ENCODE results near the gene ABAT.

Gene ABAT

DNA sequence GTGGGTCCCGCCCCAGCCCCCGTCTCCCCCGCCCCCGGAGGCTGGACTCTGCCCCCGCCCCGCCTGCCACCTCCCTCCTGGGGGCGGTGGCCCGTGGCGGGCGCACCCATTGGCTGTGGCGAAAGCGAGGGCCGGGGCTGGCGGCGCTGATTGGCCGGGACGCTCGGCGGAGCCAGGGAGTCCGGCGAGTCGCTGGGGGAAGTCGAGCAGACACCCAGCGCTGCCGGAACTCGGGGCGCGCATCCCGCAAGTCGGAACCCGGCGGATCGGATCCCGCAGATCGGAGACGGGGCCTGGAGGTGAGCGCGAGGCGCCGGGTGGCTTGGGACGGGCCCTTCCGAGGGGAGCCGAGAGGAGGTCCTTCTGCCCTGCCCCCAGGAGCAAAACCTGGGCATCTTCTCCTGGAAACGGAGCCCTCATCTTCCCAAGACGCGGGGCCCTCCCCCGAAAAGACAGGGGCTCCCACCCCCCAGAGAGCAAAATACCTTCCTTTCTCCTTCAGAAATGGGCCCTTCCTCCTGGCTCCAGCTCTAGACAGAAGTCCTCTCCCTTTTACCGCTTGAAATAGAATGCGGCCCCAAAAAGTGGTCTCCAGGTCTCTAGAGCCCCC lies at the start of gene ABAT:
TSS of gene ABAT (plus strand) at position 205 of the 610 bp plus-strand sequence. CDS start 61,123 bp downstream, outside the sequence.
- no peak for DNase-seq (ENCODE audit: low read depth)

DNA sequence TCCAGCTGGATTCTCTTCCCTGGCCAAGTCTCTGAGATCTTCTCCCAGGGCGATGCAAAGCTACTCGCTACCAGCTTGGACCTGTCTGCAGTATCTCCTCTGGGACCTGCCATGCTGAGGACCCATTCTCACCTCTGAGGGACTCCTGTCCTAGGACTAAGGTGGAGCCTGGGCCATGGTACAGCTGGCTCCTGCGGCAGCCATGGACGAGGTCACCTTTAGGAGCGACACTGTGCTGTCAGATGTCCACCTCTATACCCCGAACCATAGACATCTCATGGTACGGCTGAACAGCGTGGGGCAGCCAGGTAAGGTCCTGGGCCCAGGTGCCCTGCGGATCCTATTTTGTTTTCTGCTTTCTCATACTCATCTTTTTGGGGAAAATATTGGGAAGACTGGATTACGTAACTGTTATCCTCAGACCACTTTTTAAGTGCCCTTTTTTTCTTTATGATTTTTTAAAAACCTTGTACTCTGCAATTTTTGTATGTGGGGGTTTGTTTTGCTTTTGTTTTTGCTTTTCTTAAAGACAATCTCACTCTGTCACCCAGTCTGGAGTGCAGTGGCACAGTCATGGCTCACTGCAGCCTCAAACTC lies 48.8 kb upstream of the ABAT start:
- no peak for DNase-seq (ENCODE audit: low read depth)

DNA sequence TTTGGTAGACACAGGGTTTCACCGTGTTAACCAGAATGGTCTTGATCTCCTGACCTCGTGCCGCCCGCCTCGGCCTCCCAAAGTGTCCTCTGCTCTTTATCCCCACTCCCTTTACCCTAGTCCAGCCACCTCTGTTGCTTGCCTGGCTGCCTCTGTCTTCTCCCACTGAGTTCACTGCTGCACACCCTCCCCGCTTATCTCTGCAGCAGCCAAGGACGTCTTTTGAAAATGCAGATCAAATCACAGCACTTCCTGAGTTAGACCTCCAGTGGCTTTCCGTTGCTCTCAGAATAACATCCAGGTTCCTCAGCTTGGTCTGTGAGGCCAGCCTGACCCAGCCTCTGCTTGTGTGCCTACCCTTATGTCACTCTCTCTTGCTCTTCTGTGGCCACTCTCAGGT lies 47.5 kb upstream of the ABAT start:
- DNase-seq (ENCODE audit: low read depth): no peak

DNA sequence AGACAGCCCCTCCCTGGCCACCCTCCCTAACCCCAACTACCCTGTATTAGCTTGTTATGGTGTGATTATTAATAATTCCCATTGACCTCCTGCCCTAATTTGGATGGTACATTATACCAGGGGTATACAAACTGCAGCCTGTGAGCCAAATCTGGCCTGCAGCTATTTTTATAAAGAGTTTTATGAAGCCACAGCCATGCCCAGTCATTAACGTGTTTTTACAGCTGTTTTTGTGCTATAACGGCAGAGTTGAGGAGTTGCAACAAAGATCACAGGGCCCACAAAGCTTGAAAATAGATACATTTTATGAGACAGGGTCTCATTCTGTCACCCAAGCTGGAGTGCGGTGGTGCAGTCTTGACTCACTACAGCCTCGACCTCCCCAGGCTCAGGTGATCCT lies 47.0 kb upstream of the ABAT start:
- no peak for DNase-seq (ENCODE audit: low read depth)

DNA sequence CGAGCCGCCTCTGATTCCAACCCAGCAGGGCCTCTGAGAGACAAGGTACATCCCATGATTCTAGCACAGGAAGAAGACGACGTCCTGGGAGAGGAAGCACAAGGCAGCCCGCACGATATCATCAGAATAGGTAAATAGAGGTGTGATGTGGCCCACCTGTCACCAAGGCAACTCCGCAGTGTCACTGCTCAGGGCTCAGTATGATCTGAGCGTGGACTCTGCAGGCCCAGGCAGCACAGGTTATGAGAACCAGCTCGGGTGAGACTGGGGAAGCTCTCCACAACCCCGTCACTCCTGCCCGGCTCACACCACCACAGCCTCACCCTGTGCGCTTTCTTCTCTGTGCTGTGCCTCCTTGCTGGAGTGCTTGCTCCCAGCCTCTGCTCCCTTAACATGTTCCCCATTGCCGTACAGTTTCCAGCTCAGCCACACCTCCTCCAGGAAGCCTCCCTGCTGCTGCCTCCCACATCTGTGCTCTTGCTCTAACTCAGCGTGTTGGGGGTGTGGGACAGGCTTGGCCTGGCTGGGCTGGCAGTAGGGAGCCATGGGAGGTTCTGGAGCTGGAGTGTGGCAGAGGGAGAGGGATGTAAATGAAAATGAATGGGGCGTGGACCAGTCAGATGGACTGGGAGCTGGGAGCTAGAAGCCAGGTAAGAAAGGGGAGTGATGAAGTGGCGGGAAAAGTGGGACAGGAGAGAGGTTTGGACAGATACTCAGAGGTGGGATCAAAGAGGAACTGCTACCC lies 45.3 kb upstream of the ABAT start:
- no peak for DNase-seq (ENCODE audit: low read depth)

DNA sequence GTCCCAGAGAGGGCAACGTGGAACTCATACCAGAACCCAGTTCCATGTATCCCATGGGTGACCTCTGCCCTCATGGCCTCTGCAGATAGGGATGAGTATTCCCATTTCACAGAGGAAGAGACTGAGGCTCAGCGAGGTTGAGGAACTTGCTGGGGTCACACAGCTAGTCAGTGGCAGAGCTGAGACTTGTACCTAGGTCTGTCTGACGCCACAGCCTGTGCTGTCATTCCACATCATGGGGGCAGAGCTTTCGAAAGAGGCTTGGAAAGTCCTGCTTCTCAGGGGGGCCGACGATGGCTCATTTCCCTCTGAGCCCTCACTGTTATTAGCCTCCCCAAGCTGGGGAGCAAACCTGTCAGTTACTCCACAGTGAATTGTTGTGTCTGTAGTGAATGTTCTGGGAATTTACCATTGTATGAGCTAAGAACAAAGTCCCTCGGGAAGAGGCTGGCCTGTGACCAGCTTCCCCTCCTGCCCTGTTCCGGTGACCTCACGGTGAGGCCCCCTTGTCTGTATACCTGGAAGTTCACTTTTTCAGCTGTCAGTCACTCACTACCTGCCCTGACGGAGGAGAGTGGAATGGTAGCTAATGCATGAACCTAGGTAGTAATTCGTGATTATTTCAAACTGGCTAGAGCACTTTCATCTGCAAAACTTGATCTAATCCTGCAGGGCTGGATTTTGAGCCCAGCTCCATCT lies 44.0 kb upstream of the ABAT start:
- DNase-seq (ENCODE audit: low read depth): no peak

DNA sequence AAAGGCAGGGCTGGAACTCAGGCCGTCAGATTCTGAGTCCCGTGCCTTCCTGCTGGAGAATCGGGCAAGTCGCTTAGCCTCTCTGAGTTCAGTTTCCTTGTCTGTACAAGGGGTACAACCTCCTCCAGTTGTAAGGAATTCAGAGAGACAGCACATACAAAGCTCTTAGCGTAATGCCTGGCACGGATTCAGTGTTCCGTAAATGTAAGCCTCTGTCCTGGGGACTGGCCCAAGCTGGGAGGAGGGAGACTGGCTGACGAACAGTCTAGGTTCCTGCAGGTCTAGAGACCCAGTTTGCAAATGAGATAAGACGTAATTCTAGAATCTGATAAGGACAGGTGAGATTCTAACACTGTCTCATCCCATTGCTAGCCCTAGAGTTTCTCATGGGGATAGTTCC lies 43.0 kb upstream of the ABAT start:
- no peak for DNase-seq (ENCODE audit: low read depth)

DNA sequence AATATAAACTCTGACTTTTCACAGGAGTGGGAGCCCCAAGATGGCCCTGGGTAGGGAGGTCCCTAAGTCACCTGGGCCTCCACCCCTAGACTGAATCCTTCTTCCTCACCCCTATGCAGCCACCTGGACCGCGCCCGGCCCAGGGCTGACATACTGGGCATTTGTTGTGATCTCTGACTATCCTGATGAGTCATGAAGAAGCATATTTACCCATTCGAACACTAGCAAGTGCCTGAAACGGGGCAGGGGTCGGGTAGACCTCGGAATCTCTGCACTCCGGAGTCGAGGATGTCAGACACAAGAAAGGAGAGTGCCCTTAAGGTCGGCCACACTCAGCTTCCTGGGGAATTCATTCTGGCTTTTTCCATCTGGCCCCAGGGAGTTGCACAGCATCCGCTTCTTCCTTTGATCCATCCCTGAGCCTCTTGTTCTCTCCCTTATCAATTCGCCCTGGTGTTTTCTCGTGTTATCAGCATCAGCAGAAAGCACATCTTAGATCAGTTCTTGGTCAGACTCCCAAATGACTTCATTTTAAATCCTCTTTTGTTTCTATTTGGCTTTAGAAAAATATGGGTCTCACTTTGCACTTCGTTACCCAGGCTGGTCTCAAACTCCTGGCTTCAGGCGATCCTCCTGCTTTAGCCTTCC lies 42.5 kb upstream of the ABAT start:
- no peak for DNase-seq (ENCODE audit: low read depth)

DNA sequence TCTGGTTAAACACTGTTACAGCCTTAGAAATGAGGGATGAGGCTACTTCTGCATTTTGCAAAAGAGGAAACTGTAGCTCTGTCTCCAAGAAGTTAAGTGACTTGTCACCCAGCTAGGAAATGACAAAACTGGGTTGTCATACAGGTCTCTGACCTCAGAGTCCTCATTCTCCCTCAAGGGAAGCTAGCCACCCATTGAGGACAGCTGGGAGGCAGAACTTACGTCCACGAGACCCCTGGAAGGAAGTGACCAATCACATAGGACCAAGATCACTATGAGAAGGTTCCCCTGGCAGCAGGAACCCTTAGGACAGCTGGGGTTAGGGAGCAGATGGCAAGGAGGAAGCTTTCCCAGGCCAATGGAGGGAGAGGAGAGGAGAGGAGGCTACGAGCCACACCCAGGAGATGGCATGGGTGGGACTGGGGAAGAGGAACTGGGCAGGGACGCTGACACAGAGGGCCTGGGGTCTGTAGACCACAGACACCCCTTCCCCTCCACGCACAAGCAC lies 41.7 kb upstream of the ABAT start:
- no peak for DNase-seq (ENCODE audit: low read depth)

DNA sequence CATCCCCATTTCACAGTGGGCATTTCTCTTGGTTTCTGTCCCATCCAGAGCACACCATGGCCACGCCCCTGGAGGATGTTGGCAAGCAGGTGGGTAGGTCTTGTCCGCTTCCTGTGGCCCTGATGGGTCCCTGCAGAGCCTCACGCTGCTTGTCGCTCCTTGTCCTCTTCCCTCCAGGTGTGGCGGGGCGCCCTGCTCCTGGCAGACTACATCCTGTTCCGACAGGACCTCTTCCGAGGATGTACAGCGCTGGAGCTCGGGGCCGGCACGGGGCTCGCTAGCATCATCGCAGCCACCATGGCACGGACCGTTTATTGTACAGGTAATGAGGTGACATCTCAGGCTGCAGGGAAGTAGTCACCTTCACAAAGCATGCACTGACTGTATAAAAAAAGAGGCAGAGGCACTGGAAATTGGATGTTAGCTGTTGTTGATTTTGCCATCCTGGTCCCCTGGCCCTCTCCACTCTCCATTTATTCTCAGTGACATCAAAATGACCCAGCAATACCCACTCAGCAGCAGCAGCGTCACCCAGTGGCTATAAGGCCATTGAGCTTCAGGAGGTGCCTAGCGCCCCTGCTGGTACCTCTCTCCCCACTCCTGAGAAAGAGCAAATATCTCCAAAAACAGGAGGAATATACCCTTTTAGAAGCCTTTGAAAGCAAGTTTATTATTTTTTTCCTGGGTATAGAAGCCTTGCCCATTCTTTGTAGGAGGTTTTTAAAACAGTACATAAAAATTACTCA lies 39.3 kb upstream of the ABAT start:
- DNase-seq (ENCODE audit: low read depth): no peak

DNA sequence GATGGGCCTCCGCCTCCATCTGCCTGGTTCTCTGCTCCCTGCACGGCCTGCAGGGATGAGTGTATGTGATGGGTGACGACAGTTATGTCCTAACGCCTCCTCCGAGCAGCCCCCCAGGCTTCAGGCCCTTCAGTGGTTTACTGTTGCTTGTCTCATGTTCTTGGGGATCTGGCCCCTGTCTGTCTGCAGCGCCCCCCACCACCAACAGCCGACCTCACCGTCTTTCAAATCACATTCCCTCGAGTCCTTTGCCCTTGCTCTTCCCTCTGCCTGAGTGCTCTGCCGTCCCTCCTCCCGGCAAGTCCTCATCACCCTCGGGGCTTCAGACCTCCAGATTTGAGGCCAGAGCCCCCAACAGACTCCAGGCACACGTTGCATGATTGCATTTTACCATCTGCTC lies 34.7 kb upstream of the ABAT start:
- DNase-seq (ENCODE audit: low read depth): no peak

DNA sequence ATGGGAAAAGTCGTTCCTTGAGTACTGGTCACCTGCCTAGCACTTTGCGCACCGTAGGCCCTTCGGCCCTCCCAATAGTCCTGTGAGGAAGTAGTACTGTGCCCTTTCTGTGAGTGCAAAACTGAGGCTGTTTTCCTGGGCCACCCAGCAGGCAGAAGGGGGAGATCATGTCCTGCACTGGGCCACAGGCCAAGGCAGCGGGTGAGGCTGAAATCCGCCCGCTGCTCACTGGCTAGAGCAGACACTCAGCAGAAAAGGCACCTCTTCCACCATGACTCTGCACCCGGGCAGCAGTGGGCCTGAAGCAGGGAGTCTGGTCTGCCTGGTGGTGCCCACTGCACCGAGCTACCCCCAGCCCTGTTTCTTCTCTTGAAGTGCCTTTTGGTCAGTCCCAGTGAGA lies 32.7 kb upstream of the ABAT start:
- DNase-seq (ENCODE audit: low read depth): no peak

DNA sequence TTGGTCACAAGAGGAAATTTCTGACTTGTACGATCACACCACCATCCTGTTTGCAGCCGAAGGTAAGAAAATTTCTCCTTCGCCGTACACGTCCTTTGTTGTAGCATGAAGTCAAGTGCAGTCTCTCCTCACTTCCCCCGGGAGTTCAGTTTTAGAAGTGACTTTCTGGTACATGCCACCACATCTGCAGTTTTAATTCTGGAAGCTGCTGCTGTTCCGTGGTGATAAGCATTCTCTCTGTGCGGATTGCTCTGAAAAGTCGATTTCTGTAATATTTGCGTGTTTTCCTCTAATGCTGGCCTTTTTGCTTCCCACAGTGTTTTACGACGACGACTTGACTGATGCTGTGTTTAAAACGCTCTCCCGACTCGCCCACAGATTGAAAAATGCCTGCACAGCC lies 32.3 kb upstream of the ABAT start:
- DNase-seq (ENCODE audit: low read depth): no peak

DNA sequence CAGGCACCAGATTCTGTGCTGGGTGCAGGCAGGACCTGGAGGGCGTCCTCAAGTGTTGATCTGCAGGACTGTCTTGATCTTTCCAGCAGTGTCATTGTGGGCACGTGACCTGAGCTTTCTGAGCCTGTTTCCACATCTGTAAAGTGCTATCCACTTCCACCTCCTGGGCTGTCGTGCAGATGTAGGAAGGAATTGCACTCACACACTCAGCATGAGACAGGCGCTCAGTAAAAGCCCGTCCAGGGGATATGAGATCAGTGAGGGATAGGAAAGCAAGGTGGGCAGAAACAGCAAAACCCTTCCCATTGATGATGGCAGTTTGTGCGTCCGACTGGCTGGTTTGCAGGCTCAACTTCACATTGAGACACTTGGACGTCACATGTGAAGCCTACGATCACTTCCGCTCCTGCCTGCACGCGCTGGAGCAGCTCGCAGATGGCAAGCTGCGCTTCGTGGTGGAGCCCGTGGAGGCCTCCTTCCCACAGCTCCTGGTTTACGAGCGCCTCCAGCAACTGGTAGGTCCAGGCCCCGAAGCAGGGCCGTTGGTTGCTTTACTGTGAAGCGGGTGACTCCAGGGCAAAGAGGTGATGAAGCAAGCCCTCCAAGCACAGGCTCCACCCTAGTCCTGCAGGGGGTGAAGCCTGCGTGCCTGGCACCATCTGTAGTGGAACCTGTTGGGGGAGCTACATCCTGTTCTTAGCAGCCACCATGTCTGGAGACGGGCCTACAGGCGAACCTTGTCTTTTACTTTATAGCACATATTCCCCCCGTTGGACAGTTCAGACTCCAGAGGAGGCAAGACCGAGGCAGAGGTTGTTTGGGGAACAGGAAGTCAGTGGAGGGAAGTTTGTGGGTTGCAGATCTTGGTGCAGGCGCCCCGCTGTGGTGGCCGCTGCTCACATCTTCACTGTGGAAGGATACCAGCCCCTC lies 29.9 kb upstream of the ABAT start:
- no peak for DNase-seq (ENCODE audit: low read depth)

DNA sequence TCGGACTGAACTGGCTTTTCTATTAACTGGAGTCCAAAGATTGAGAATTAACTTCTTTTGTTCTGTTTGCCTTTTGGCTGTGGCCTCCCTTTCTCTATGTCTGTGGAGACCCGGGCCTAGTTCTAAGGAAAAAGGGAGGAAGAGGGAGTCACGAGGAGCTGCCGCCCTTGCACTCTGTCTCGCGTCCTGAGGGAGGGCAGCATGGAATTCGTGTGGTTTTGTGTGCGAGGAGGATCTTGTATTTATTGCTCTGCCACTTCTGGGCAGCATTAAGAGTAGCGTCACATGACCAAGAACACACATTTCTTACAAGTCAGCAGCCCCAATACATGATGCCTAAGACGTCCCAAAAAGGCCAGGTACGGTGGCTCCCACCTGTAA lies 29.3 kb upstream of the ABAT start:
- no peak for DNase-seq (ENCODE audit: low read depth)

DNA sequence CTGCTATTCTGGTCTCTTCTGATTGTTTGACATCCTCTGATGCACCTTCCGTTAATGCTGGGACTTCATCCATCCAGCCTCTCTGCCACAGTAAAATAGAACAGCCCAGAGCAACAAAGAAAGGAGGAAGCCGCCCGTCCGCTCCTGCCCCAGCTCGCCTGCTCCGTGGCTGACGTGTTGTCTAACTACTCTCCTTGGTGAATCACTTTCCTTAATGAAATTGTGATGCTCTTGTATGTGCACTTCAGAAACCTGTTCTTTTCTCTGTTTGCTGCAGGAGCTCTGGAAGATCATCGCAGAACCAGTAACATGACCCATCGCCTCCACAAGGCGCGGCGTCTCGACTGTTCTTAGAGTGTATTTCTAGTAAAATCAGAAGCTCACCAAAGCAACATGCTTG lies 28.6 kb upstream of the ABAT start:
- DNase-seq (ENCODE audit: low read depth): no peak

DNA sequence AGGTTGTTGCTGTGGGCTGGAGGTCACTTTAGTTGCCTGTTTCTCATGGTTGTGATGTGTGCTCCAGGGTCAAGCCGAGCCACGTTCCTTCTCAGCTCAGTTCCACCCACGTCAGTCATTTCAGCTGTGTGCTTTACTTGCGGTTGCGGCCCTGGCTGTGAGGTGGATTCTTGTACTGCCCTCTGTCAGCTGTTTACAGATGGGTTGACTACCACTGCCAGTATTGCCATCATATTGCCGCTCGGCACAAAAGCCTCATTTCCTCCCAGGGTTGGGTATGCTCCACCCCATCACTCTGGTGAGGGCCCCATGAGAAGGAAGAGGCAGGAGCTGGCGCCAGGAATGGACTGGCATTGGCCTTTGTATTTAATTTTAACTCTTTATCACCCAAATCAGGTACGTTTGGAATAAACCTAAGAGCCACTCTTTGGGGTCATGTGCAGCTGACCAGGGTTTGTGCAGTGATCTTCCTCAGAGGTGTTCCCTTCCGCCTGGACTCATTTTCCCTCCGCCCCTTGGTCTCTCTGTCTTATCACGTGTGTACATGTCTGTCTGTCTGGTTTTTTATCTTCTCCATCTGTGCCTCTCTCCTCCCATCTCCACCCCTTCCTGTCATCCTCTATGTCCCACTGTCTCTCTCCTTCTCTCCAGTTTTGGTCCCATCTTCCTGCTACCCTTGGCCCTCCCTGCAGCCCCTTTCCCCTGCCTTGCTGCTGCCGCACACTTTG lies 27.9 kb upstream of the ABAT start:
- no peak for DNase-seq (ENCODE audit: low read depth)

DNA sequence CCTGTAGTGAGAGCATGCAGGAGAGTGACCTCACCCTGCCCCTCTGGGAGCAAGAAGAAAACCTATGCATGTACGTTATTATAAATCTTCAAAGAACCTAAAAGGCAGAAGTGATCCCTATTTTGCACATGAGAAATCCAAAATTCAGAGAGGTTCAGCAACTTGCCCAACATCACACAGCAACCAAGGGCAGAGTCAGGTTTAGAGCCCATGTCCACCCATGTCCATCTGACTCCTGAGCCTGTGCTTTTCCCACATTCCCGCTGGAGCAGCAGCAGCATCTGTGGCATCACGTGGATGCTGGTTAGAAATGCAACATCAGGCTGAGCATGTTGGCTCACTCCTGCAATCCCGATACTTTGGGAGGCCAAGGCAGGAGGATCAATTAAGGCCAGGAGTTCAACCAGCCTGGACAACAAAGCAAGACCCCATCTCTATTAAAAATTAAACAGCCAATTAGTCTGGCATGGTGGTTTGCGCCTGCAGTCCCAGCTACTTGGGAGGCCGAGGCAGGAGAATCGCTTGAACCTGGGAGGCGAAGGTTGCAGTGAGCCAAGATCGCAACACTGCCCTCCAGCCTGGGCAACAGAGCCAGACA lies 26.6 kb upstream of the ABAT start:
- no peak for DNase-seq (ENCODE audit: low read depth)

DNA sequence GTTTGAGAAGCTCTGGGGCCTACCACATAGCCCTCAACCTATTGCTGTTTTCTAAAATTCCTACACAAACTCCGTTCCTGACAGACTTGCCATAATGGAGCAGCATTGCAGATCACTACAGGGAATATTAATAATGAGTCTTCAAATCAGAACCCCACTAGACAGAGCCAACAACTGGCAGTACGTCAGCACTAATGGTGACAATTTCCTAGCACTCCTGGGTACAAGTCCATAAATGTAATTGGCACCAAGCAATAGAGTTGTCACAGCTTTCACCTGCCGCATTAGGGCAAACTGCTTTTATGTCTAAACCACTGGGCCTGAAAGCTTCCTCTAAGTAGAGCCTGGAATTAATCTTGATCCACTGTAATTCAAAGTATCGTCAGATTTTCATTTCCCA lies 25.5 kb upstream of the ABAT start:
- DNase-seq (ENCODE audit: low read depth): no peak

All from non-pigmented ciliary epithelial cell (primary cell).